GM15510 (cell line): Measurements from ENCODE around the gene TCHHL1.

ENCODE experiments used
- POLR2A ChIP-seq: IDR thresholded peaks from 3 replicates; pipeline ENCODE4 v1.6.1; 2011; ENCODE audit warnings: borderline replicate concordance; ENCODE audit not compliant: insufficient read length; ENCODE audit errors: extremely low read depth

TCHHL1 gene

GRCh38 chr1:152089014-152089674 lies at the start of gene TCHHL1:
TSS of gene TCHHL1 (minus strand) at chr1:152089064. CDS start at chr1:152088143, 921 bp downstream.
- TF ChIP-seq POLR2A, result no peak

GRCh38 chr1:152137215-152137614 lies 48.4 kb upstream of the TCHHL1 start:
- no peak for TF ChIP-seq POLR2A

- no peak for TF ChIP-seq POLR2A
Observed at GRCh38 chr1:152130186-152130585, 41.3 kb upstream of the TCHHL1 start.

- TF ChIP-seq POLR2A, result no peak
Observed at GRCh38 chr1:152127673-152128072, 38.8 kb upstream of the TCHHL1 start.

GRCh38 chr1:152125834-152126443 lies 37.1 kb upstream of the TCHHL1 start:
- TF ChIP-seq POLR2A, result no peak

GRCh38 chr1:152118915-152119314 lies 30.1 kb upstream of the TCHHL1 start:
- TF ChIP-seq POLR2A, result no peak

GRCh38 chr1:152115344-152115743 lies 26.5 kb upstream of the TCHHL1 start, which contains the start of gene TCHH:
TSS of gene TCHH (minus strand) at chr1:152115444. CDS start at chr1:152114080, 1,364 bp downstream.
- no peak for TF ChIP-seq POLR2A

GRCh38 chr1:152112885-152113432 lies 24.1 kb upstream of the TCHHL1 start:
- no peak for TF ChIP-seq POLR2A

GRCh38 chr1:152112101-152112884 lies 23.4 kb upstream of the TCHHL1 start:
- no peak for TF ChIP-seq POLR2A

- no peak for TF ChIP-seq POLR2A
Observed at GRCh38 chr1:152111515-152111968, 22.7 kb upstream of the TCHHL1 start.

GRCh38 chr1:152110860-152111514 lies 22.1 kb upstream of the TCHHL1 start:
- TF ChIP-seq POLR2A, result no peak

- TF ChIP-seq POLR2A, result no peak
Observed at GRCh38 chr1:152110365-152110859, 21.5 kb upstream of the TCHHL1 start.

- TF ChIP-seq POLR2A, result no peak
Observed at GRCh38 chr1:152109998-152110294, 21.1 kb upstream of the TCHHL1 start.

GRCh38 chr1:152109231-152109997 lies 20.6 kb upstream of the TCHHL1 start:
- no peak for TF ChIP-seq POLR2A
